ENCODE data around the gene CXCL9.
"Not testable (repeated sequence)": the region's sequence is repeated elsewhere in the genome, so short reads cannot be mapped to it uniquely, and the experiment has no call there.

CXCL9 gene

DNA sequence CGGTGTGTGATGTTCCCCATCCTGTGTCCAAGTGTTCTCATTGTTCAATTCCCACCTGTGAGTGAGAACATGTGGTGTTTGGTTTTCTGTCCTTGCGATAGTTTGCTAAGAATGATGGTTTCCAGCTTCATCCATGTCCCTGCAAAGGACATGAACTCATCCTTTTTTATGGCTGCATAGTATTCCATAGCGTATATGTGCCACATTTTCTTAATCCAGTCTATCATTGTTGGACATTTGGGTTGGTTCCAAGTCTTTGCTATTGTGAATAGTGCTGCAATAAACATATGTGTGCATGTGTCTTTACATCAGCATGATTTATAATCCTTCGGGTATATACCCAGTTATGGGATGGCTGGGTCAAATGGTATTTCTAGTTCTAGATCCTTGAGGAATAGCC, 45.2 kb downstream of the CXCL9 start:
- DNase-seq (ENCODE audit: low read depth in 1 of 2, low spot score in 1 of 2): not testable (repeated sequence)

GRCh38 chr4:75958546-75958945, 48.8 kb downstream of the CXCL9 start:
- DNase-seq (ENCODE audit: low read depth in 1 of 2, low spot score in 1 of 2): not testable (repeated sequence)

DNA sequence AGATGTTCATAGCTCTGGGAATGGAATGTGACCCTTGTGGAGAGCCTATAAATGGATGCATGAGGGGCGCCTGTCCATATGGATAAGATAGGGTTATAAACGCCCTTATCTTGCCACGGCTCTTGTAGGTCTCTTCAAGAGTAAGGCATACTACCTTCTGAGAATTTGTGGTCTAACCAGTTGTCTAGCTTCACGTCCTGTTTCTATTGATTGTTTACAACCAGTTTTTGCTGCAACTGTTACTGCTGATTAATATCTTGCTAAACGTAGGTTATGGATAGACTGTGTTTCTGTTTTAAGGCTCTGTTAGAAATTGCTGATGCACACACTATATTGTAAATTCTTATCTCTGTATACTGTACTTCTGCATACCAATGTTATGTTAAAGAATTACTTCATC, 52.5 kb downstream of the CXCL9 start:
- DNase-seq (ENCODE audit: low read depth in 1 of 2, low spot score in 1 of 2): not testable (repeated sequence)

DNA sequence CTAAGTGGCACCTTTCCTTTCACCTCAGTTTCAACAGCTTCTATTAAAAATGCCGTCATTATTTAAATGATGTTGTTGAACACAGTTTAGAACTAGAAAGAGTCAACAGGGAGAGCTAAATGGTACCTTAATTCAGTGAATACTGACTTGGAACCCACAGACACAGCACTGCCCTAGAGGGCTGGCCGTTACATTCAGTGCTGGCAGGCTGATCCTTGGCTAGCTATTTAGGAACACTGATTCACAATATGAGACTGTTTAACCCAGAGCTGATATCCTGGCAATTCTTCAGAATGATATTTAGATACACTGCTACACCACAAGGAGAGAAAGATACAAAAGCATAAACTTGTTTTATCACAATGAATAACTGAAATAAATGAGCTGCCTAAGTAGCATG, 53.8 kb downstream of the CXCL9 start:
- no peak for DNase-seq (ENCODE audit: low read depth in 1 of 2, low spot score in 1 of 2)
